Measurements from ENCODE around the gene ANKRD30B. TPM values are rescaled to one million over a fixed set of nuclear protein-coding genes. Genes with fewer than 3 reads are reported as not detected.
"Not testable (repeated sequence)": the region's sequence is repeated elsewhere in the genome, so short reads cannot be mapped to it uniquely, and the experiment has no call there.

Gene ANKRD30B
- total and polyA plus RNA-seq, 5 donors, result not detected

DNA sequence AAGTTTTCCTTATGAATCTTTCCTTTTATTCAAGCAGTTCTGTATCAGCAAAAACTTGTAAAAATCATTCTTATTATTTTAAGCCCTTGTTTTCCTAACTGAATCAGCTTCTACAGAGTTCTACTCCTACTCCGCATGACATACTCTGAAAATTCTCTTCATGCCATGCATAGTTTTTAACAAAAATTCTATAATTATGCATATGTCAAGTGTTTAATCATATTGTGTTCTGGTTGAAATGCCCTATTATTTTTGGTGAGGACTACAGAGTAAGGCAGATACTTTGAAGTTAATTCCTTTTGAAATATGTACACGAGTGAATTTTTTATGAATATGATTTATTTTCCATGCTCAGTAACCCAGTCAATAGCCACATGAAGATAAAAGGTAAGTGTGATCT, 28.8 kb downstream of the ANKRD30B start:
- H3K4me1 ChIP-seq (ENCODE audit: control insufficient read depth, insufficient read depth, low read length), result no peaks in the 10 kb centered on the region
- 63% methylated on average over 2 of the region's 2 CpGs for WGBS

DNA sequence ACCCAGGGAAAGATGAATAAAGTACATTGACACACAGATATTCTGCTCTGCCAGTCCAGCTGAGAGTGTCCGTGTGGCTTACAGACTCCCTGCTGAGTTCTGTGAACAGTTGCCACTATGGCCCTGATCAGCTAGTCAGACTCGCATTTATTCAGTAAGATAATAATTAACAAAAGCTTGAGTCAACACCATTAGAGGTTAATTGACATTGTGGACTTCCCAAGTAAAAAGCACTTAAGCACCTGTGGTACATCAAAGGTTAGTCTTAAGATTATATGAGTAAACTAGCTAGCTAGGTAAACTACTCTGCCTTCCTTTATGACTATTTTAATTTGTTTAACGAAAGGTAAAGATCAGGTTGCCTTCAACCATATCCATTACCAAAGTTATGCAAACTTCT, 33.7 kb downstream of the ANKRD30B start:
- DNase-seq, result no peak
- Histone ChIP-seq H3K27ac (ENCODE audit: low read length) (no peak overlapping the region), H3K9me3 (ENCODE audit: control insufficient read depth, low read length) (no peaks in the 10 kb centered on the region), H3K4me1 (ENCODE audit: control insufficient read depth, insufficient read depth, low read length) (no peaks in the 10 kb centered on the region), H3K27me3 (ENCODE audit: control insufficient read depth, insufficient read depth) (no peaks in the 10 kb centered on the region), H3K4me3 (ENCODE audit: low read length) (no peak overlapping the region)
- ATAC-seq, result no peak
- 71% methylated on average over 3 of the region's 3 CpGs for whole genome bisulfite sequencing
- intact Hi-C loops (cut with DNase I), result no loop called here

More for the DNA sequence above, 28.8 kb downstream of the ANKRD30B start:
- DNase-seq, result no peak
- ATAC-seq, result no peak
- intact Hi-C loops (cut with DNase I), result no loop called here
- no peak overlapping the region for H3K4me3 ChIP-seq (ENCODE audit: low read length)
- H3K9me3 ChIP-seq (ENCODE audit: control insufficient read depth, low read length), result no peaks in the 10 kb centered on the region
- no peak overlapping the region for H3K27ac ChIP-seq (ENCODE audit: low read length)
- no peaks in the 10 kb centered on the region for H3K27me3 ChIP-seq (ENCODE audit: control insufficient read depth, insufficient read depth)

DNA sequence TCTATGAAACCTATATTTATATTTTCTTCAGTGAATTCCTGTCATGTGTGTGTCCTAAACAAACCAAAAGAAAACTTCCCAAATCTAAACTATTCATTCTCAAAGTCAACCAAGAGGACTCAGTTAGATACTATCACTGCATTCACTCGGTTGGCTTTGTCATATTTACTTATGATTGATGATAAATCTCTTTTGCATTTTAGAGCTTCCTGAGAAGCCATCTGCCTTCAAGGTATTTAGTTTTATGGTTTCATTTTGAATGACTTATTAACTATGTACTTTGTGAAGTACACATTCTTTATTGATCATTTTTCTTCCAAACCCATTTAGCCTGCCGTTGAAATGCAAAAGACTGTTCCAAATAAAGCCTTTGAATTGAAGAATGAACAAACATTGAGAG, 36.2 kb downstream of the ANKRD30B start:
- Histone ChIP-seq H3K9me3 (ENCODE audit: control insufficient read depth, low read length) (no peaks in the 10 kb centered on the region), H3K4me3 (ENCODE audit: low read length) (no peak overlapping the region), H3K4me1 (ENCODE audit: control insufficient read depth, insufficient read depth, low read length) (no peaks in the 10 kb centered on the region), H3K27ac (ENCODE audit: low read length) (no peak overlapping the region), H3K27me3 (ENCODE audit: control insufficient read depth, insufficient read depth) (no peaks in the 10 kb centered on the region)
- intact Hi-C loops (cut with DNase I), result no loop called here
- no peak for ATAC-seq
- WGBS, result 71% methylated on average over 2 of the region's 2 CpGs
- DNase-seq, result no peak

DNA sequence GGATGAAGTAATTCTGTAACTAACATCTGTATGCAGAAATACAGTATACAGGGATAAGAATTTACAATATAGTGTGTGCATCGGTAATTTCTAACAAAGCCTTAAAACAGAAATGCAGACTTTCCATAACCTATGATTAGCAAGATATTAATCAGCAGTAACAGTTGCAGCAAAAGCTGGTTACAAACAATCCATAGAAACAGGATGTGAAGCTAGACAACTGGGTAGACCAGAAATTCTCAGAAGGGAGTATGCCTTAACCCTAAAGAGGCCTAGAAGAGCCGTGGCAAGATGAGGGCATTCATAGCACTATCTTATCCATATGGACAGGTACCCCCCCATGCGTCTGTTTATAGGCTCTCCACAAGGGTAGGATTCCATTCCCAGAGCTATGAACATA, 48.9 kb downstream of the ANKRD30B start:
- H3K4me3 ChIP-seq (ENCODE audit: low read length); ATAC-seq; H3K27ac ChIP-seq (ENCODE audit: low read length); H3K9me3 ChIP-seq (ENCODE audit: control insufficient read depth, low read length); intact Hi-C loops (cut with DNase I); H3K27me3 ChIP-seq (ENCODE audit: control insufficient read depth, insufficient read depth); H3K4me1 ChIP-seq (ENCODE audit: control insufficient read depth, insufficient read depth, low read length); DNase-seq: not testable (repeated sequence)
- WGBS, result 83% methylated on average over 3 of the region's 3 CpGs

DNA sequence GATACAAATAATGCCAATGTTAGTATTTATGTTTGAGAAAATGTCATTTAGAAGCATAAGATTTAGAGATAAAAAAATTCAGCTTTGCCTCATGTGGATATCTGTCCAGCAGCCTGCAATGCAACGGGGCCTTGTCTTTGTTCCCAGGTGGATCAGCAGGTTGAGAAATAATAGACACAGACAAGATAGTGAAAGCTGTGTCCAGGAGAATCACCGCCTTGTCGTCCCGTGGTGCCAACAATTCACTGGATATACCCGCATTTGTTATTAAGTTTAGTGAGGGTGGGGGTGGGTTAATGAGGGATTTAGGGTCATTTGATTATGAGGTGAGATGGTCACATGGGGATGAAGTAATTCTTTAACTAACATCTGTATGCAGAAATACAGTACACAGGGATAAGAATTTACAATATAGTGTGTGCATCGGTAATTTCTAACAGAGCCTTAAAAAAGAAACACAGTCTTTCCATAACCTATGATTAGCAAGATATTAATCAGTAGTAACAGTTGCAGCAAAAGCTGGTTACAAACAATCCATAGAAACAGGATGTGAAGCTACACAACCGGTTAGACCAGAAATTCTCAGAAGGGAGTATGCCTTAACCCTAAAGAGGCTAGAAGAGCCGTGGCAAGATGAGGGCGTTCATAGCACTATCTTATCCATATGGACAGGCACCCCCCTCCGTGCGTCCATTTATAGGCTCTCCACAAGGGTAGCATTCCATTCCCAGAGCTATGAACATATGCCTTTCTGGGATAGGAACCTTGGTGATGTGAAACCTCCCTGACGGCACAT, 50.2 kb downstream of the ANKRD30B start:
- H3K27me3 ChIP-seq (ENCODE audit: control insufficient read depth, insufficient read depth); intact Hi-C loops (cut with DNase I); H3K27ac ChIP-seq (ENCODE audit: low read length); H3K4me3 ChIP-seq (ENCODE audit: low read length); H3K9me3 ChIP-seq (ENCODE audit: control insufficient read depth, low read length); DNase-seq; ATAC-seq; H3K4me1 ChIP-seq (ENCODE audit: control insufficient read depth, insufficient read depth, low read length): not testable (repeated sequence)
- WGBS, result 87% methylated on average over 12 of the region's 12 CpGs

DNA sequence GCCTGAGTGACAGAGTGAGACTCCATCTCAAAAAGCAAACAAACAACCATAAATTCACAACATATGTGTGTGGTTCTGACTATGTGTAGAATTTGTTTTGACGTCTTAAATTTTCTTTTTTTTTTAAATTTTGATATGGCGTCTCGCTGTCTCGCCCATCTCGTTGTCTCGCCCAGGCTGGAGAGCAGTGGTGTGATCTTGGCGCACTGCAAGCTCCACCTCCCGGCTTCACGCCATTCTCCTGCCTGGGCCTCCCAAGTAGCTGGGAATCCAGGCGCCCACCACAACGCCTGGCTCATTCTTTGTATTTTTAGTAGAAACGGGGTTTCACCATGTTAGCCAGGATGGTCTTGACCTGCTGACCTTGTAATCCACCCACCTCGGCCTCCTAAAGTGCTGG, 63.1 kb downstream of the ANKRD30B start:
- H3K4me3 ChIP-seq (ENCODE audit: low read length); intact Hi-C loops (cut with DNase I); H3K27ac ChIP-seq (ENCODE audit: low read length); DNase-seq; ATAC-seq; H3K4me1 ChIP-seq (ENCODE audit: control insufficient read depth, insufficient read depth, low read length); H3K27me3 ChIP-seq (ENCODE audit: control insufficient read depth, insufficient read depth); H3K9me3 ChIP-seq (ENCODE audit: control insufficient read depth, low read length): not testable (repeated sequence)
- 84% methylated on average over 13 of the region's 13 CpGs for WGBS

DNA sequence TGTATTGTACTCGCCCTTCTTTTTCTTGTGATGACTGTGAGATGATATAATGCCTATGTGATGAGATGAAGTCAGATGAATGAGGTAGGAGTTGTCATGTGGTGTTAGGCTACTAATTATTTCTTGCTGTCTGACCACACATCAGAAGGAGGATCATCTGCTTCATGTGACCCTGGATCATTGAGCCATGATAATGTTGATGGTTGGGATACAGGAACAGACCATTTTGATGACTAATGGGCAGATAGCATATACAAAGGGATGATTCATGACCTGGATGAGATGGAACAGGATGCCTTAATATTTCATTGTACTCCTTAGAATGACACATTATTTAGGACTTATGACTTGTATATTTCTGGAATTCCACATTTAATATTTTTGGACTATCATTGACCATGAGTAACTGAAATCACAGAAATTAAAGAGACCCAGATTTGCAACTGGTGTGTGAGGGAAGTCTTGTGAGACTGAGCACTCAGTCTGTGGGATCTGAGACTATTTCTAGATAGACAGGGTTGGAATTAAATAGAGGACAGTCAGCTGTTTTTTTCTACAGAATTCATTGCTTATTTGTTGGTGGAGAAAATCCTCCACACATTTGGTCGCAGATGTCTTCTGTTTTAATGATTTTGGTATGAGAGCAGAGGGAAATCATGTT, 79.1 kb downstream of the ANKRD30B start:
- H3K27me3 ChIP-seq (ENCODE audit: control insufficient read depth, insufficient read depth); intact Hi-C loops (cut with DNase I); H3K9me3 ChIP-seq (ENCODE audit: control insufficient read depth, low read length); H3K4me3 ChIP-seq (ENCODE audit: low read length); H3K4me1 ChIP-seq (ENCODE audit: control insufficient read depth, insufficient read depth, low read length); DNase-seq; H3K27ac ChIP-seq (ENCODE audit: low read length); ATAC-seq: not testable (repeated sequence)
- 60% methylated on average over 2 of the region's 2 CpGs for WGBS

DNA sequence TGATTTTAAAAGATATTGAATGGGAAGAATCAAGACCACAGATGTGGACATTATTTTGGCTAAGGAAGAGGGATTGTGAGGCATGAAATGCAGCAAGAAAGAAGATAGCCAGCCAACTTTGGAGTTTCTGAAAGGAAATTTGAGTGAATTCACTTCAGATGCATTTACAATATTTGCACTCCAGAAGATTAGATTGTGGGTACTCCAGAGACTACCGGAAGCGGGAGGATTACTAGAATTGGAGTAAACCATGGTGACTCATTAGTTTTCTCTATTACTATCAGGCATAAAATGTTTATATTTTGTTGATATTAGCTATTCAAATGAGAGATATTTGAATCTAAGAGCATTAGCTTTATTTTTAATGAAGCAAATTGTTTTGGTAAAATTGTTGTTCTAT, 93.6 kb downstream of the ANKRD30B start:
- WGBS, result 67% methylated on average over 2 of the region's 2 CpGs
- H3K4me3 ChIP-seq (ENCODE audit: low read length), result not testable (repeated sequence)

DNA sequence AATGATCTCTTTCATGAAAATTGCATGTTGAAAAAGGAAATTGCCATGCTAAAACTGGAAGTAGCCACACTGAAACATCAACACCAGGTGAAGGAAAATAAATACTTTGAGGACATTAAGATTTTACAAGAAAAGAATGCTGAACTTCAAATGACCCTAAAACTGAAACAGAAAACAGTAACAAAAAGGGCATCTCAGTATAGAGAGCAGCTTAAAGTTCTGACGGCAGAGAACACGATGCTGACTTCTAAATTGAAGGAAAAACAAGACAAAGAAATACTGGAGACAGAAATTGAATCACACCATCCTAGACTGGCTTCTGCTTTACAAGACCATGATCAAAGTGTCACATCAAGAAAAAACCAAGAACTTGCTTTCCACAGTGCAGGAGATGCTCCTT, 103.6 kb downstream of the ANKRD30B start:
- WGBS, result 73% methylated on average over 2 of the region's 2 CpGs
- H3K4me3 ChIP-seq (ENCODE audit: low read length); H3K9me3 ChIP-seq (ENCODE audit: control insufficient read depth, low read length); H3K27ac ChIP-seq (ENCODE audit: low read length); intact Hi-C loops (cut with DNase I); H3K4me1 ChIP-seq (ENCODE audit: control insufficient read depth, insufficient read depth, low read length); H3K27me3 ChIP-seq (ENCODE audit: control insufficient read depth, insufficient read depth); DNase-seq; ATAC-seq: not testable (repeated sequence)

More for the DNA sequence above, 93.6 kb downstream of the ANKRD30B start:
- H3K4me1 ChIP-seq (ENCODE audit: control insufficient read depth, insufficient read depth, low read length); ATAC-seq; intact Hi-C loops (cut with DNase I); H3K9me3 ChIP-seq (ENCODE audit: control insufficient read depth, low read length); DNase-seq; H3K27me3 ChIP-seq (ENCODE audit: control insufficient read depth, insufficient read depth); H3K27ac ChIP-seq (ENCODE audit: low read length): not testable (repeated sequence)

DNA sequence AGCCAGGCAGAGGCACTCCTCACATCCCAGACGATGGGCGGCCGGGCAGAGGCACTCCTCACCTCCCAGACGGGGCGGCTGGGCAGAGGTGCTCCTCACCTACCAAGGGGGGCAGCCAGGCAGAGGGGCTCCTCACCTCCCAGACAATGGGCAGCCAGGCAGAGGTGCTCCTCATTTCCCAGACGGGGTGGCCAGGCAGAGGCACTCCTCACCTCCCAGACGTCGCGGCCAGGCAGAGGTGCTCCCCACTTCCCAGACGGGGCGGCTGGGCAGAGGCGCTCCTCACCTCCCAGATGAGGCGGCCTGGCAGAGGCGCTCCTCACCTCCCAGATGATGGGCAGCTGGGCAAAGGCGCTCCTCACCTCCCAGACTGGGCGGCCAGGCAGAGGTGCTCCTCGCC, 107.7 kb downstream of the ANKRD30B start:
- 87% methylated on average over 16 of the region's 17 CpGs for WGBS
- ATAC-seq; H3K27me3 ChIP-seq (ENCODE audit: control insufficient read depth, insufficient read depth); H3K4me3 ChIP-seq (ENCODE audit: low read length); H3K4me1 ChIP-seq (ENCODE audit: control insufficient read depth, insufficient read depth, low read length); intact Hi-C loops (cut with DNase I); H3K9me3 ChIP-seq (ENCODE audit: control insufficient read depth, low read length); H3K27ac ChIP-seq (ENCODE audit: low read length): not testable (repeated sequence)
- peak in 1 of 3 donors; percentile 45 for DNase-seq

DNA sequence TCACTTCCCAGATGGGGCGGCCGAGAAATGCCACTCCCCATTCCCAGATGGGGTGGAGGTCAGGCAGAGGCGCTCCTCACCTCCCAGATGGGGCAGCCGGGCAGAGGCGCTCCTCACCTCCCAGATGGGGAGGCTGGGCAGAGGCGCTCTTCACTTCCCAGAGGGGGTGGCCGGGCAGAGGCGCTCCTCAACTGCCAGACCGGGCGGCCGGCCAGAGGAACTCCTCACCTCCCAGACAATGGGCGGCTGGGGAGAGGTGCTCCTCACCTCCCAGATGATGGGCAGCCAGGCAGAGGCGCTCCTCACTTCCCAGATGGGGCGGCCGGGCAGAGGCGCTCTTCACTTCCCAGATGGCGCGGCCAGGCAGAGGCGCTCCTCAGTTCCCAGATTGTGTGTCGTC, 108.3 kb downstream of the ANKRD30B start:
- DNase-seq; H3K4me3 ChIP-seq (ENCODE audit: low read length); intact Hi-C loops (cut with DNase I); H3K4me1 ChIP-seq (ENCODE audit: control insufficient read depth, insufficient read depth, low read length); H3K27ac ChIP-seq (ENCODE audit: low read length); H3K9me3 ChIP-seq (ENCODE audit: control insufficient read depth, low read length); H3K27me3 ChIP-seq (ENCODE audit: control insufficient read depth, insufficient read depth); ATAC-seq: not testable (repeated sequence)
- WGBS, result 90% methylated on average over 7 of the region's 20 CpGs

Data from right cardiac atrium (tissue), 5 donors.